COLO668 (cell line): ENCODE data around the gene ARFIP1.

Source experiments
- DNase-seq: peaks from one replicate; lab custom pipeline; 2025; ENCODE audit not compliant: unreplicated experiment; lab: John Stamatoyannopoulos, UW

Gene ARFIP1

DNA sequence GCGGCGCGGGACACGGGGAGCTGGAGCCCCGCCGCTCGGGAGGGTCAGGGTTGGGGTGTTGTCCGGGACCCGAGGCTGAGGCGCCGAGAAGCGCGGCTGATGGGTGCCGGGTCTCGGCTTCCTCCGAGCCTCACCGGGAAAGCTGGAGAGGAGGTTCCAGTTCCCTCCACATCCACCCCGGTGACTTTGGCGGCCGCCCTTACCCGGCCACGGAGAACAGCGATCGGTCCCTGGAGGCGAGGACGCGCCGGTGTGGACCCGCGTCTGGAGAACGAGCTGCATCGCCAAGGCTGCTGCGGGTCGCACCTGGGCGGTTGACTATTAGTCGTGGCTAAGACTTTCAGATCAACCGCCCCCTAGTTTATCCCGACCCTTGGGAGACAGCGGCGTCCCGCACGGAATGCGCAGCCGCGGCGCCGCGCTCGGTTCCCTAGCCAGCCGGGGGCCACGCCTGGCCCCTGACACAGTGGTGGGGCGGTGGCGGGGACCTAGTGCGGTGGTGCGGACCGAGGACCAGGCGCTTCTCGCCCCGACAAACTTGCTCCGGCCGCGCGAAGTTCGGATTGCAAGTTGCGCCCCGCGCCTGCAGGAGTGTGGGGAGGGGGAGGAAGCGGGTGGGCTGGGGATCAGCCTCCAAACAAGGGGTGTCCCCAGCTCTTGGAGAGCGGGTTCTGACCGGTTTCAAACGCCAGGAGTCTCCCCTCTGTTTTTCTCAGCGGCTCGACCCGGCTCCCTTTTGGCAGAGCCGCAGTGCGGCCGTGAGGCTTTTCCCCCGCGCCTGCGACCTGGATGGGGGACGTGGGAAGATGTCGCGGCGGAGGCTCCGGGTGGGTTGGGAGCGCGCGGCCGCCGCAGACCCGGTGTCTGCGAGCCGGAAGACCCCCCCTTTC is 156.9 kb downstream of the ARFIP1 start:
- peak; percentile 75 for DNase-seq

- DNase-seq = peak; percentile 63
These were observed 157.8 kb downstream of the ARFIP1 start for GRCh38 chr4:152937336-152938236.

- DNase-seq = peak; percentile 18
These were observed 158.6 kb downstream of the ARFIP1 start for GRCh38 chr4:152938237-152938947.

- no peak for DNase-seq
These were observed 159.9 kb downstream of the ARFIP1 start for GRCh38 chr4:152939621-152940020.

DNA sequence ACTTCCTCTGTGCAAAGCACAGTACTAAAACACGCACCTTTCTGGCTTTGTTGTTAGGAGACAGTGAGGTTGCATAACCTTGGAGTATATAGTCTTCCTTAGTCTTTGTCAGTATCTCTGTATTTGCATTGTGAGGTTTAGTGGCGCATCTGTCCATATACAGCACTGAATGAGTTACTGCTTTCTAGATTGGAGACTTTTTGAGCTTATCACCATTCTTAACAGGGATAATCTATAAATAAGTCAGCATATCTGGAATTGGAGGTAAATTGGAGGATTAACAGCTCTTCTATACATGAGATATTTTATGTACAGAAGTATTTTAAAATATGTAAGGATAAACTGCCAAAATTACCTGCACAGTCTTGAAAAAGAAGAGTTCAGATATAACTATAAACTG is 160.7 kb downstream of the ARFIP1 start:
- no peak for DNase-seq

GRCh38 chr4:152941411-152941810 is 161.7 kb downstream of the ARFIP1 start:
- DNase-seq = no peak

GRCh38 chr4:152942346-152942745 is 162.6 kb downstream of the ARFIP1 start:
- no peak for DNase-seq

- no peak for DNase-seq
These were observed 163.9 kb downstream of the ARFIP1 start for GRCh38 chr4:152943672-152944071.

DNA sequence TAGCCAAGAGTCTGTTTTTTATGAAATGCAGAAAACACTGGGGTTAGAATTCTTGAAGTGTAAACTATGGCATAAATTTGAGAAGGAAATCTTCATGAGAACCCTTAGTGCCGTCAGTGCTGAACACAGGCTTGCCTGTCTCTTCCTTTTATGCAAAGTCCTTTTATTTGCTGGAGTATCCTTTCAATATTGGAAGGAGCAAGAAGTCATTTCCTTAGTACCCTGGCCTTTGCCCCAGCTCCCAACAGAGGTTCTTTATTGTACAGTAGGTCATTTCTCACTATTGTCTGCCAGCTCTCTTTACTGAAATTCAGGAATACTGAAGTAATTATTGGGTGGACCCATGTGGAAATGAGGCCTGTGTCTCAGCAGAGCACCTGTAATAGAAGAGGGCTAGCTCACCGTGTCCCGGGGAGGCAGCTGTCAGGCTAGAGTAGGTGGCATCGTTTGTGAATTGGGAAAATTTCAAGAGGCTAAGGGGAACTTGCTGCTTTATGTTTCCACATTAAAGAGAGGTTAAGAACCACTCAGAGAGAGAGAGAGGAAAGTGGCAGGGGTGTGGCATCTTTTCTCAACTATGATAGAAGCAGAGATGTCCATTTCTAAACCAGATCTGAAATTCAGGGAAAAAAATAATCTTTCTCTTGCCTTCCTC is 165.0 kb downstream of the ARFIP1 start:
- DNase-seq = no peak

- DNase-seq = no peak
These were observed 165.9 kb downstream of the ARFIP1 start for GRCh38 chr4:152945639-152946038.

DNA sequence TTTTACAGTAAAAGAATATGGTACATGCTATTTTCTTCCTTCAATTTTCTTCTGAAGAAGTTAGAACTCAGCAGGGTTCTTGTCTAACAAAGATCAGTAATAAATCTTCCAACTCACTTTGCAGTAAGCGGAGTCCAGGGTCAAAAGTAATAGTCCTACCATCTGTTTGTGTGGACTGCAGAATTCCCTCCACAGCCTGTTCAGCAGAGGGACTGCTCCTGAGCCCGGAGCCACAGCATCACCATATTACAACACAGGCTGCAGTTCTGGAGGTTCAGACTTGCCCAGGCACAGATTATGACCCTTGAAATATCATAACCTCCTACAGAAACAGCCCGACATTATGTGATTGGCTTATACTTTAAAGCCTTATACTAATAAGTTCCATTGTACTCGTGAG is 166.7 kb downstream of the ARFIP1 start:
- DNase-seq = no peak

DNA sequence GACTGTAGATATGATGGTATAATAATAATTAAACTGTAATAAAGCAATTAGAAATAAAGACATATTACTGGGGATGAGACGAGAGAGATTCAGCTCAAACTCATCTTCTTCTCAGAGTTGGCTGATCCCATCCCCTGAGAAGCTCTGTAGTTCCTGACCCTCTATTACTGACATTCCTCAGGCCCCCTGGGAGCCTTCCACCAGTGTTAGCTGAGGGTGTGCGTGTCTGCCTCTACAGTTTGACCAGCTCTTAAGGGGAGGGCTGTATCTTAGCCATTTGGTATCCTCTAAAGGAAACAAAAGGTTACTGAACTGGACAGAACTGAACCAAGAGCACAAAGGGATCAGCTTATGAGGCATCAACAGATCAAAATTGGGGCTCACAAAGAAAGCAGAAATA is 167.6 kb downstream of the ARFIP1 start:
- no peak for DNase-seq

- DNase-seq = no peak
These were observed 170.2 kb downstream of the ARFIP1 start for GRCh38 chr4:152949930-152950329.

DNA sequence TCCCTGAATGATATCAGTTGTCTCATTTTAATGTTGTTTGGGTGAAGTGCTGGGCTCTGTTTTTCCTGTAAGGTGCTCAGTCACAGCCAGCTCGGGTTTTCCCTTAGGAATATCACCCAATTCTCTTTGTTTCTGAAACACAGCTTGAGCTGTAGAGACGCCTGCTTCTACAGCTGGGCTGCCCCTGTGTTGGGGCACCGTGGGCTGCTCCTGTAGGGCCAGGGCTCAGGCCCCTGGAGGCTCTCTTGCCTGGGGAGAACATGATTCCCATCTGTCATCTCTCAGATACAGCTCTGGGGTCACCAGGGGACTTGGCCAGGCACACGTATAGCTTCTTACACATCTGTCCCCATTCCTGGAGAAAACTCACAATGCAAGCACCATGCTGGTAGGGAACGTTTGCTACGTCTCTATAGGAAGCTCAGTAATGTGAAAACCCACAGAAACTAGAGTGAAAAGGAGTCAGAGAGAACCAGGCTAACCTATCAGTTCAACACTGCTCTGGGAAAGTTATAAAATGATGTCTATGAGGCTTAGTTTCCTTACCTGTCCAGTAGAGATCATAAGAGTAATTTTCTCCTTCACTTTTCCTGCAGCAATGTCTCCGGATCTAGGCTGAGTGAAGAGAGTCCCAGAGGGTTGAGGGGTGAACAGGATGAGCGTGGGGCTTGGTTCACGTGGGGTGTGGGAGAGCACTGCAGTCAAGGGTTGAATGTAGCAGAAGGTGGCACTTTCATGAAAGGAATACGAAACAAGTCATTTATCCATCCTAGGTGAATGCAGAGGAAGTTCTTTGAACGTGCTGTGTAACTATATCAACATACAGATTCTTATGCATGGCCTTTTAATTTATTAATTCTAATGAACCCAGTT is 170.9 kb downstream of the ARFIP1 start:
- DNase-seq = no peak

DNA sequence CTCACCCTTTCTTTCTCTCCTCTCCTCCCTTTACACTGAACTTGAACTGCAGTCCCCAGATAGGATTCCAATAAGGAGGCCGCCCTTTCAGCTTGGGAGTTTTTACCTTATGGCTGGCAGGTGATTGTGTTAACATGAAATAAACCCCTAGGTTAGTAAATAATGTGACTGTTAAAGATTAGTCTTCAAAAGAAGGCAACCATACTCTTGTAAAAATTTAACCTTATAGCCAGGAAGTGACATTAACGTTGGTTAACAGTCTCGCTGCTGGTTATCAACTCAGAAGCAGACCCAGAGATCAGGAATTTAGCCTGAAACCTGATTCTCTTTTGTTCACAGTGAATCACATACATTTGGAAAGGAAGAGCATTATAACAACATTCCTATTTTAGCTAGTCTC is 171.6 kb downstream of the ARFIP1 start:
- DNase-seq = no peak

- DNase-seq = no peak
These were observed 173.8 kb downstream of the ARFIP1 start for GRCh38 chr4:152953514-152953913.

DNA sequence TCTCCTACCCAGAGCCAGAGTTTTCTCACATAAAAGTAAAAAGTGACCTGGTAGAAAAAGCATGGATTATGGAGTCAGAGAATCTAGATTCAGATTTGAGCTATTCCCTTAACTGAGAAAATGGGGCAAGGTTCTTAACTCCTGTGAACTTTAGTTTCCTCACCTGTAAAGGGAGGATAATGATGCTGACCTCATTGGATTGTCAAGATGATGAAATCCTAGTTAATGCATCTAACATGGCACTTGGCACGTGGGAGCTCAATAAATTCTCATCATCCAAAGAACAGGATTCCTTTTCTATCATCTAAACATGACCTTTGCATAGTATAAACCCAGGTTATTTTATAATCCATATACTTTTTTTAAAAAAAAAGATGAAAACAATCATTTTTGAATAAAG is 175.0 kb downstream of the ARFIP1 start:
- no peak for DNase-seq

GRCh38 chr4:152956147-152956546 is 176.4 kb downstream of the ARFIP1 start:
- DNase-seq = no peak

GRCh38 chr4:152956650-152957436 is 177.1 kb downstream of the ARFIP1 start:
- peak; percentile 53 for DNase-seq
